HepG2 (cell line): ENCODE data around the gene SPSB1. TPM values are rescaled to one million over a fixed set of nuclear protein-coding genes. Genes with fewer than 3 reads are reported as not detected.

Source experiments
- ATAC-seq: fragments of 200-7000 bp; cut with Tn5 transposase; 3 replicates; pipeline ENCODE4 v1.9.1; 2020; ENCODE audit warnings: mild to moderate bottlenecking, moderate library complexity
- BruUV-seq: library from RNA; stranded (reverse); fragments of 400-500 nt; replicated peaks from 2 replicates; lab custom pipeline; 2021; lab: Mats Ljungman, UMichigan
- CTCF ChIA-PET: fragments of 300-600 bp; formaldehyde crosslinking; extraction: SDS; loops from one replicate; lab custom pipeline; 2021; ENCODE audit warnings: low total read pairs, inconsistent platforms, low intra/inter-chr PET ratio; lab: Yijun Ruan, JAX
- POLR2A ChIA-PET: fragments of 350-600 bp; sonication (Branson Sonifier 250); formaldehyde crosslinking; loops from one replicate; lab custom pipeline; 2020; ENCODE audit warnings: antibody characterized with exemption, inconsistent platforms; lab: Yijun Ruan, JAX
- DNase-seq: peaks from one replicate; pipeline ENCODE4 v3.0.0-alpha.2; 2015; ENCODE audit warnings: low spot score
- FAIRE-seq: peaks from 3 replicates; lab custom pipeline; 2011; peaks lifted over from hg19 to GRCh38; lab: Jason Lieb, UNC
- H2AFZ ChIP-seq: one replicate; pipeline ENCODE4 v1.6.1; 2011; ENCODE audit warnings: low read length, inconsistent platforms
- H3K27ac ChIP-seq: fragments of 300-600 bp; 3 replicates; pipeline ENCODE4 v1.8.0; 2011; ENCODE audit warnings: mixed run types, mild to moderate bottlenecking, mixed read lengths, low read length, inconsistent platforms; ENCODE audit not compliant: insufficient read depth; ENCODE audit errors: extremely low read length
- H3K27me3 ChIP-seq, 2 experiments: fragments of 200-600 bp in 1 of 2; 2 replicates in 1 of 2; 3 replicates in 1 of 2; pipeline versions ENCODE4 v1.6.0 to v1.8.0; 2011; ENCODE audit warnings: low read length in 2 of 2, mild to moderate bottlenecking in 2 of 2, moderate library complexity in 2 of 2, inconsistent platforms in 1 of 2; ENCODE audit not compliant: insufficient read depth in 2 of 2, control insufficient read depth in 1 of 2
- H3K36me3 ChIP-seq, 2 experiments: fragments of 200-600 bp in 1 of 2; replicated peaks in 1 of 2; 2 replicates in 1 of 2; 3 replicates in 1 of 2; pipeline versions ENCODE4 v1.5.1 to v1.8.0; 2011; ENCODE audit warnings: low read length in 2 of 2, inconsistent platforms in 1 of 2; ENCODE audit not compliant: insufficient read depth in 2 of 2, control insufficient read depth in 1 of 2
- H3K4me1 ChIP-seq: 2 replicates; pipeline ENCODE4 v1.5.1; 2012; ENCODE audit warnings: low read length, inconsistent platforms; ENCODE audit not compliant: insufficient read depth
- H3K4me2 ChIP-seq: 2 replicates; pipeline ENCODE4 v1.6.0; 2011; ENCODE audit warnings: low read depth, low read length, inconsistent platforms
- H3K4me3 ChIP-seq, 3 experiments: fragments of 200-600 bp in 1 of 3; sonication (generic), shearing (Covaris generic) in 1 of 3; replicated peaks in 1 of 3; 2 replicates each; pipeline ENCODE4 v1.5.1; 2011 to 2016; ENCODE audit warnings: low read length in 3 of 3, inconsistent platforms in 2 of 3, low read depth in 2 of 3, mild to moderate bottlenecking in 2 of 3, control low read depth in 1 of 3, mixed read lengths in 1 of 3; ENCODE audit not compliant: insufficient read depth in 1 of 3
- H3K79me2 ChIP-seq: one replicate; pipeline ENCODE4 v1.6.1; 2011; ENCODE audit warnings: low read length, inconsistent platforms; ENCODE audit not compliant: insufficient read depth
- H3K9ac ChIP-seq: 2 replicates; pipeline ENCODE4 v1.6.0; 2011; ENCODE audit warnings: mild to moderate bottlenecking, low read depth, low read length, inconsistent platforms; ENCODE audit not compliant: insufficient read depth
- H3K9me3 ChIP-seq: 2 replicates; pipeline ENCODE4 v1.5.1; 2012; ENCODE audit warnings: mild to moderate bottlenecking, low read length
- H4K20me1 ChIP-seq: 2 replicates; pipeline ENCODE4 v1.6.0; 2011; ENCODE audit warnings: inconsistent platforms, mild to moderate bottlenecking, low read length, moderate library complexity; ENCODE audit not compliant: insufficient read depth
- ATAD3A ChIP-seq: sonication (generic); formaldehyde crosslinking; IDR thresholded peaks from 2 replicates; pipeline ENCODE4 v1.4.0; 2020; ENCODE audit warnings: missing genetic modification reagents
- CSRNP1 ChIP-seq: sonication (generic); formaldehyde crosslinking; IDR thresholded peaks from 2 replicates; pipeline ENCODE4 v1.8.1; 2023; ENCODE audit warnings: mild to moderate bottlenecking, missing genetic modification reagents
- HNF1A ChIP-seq, 2 experiments: sonication (generic) in 1 of 2; formaldehyde crosslinking in 1 of 2; IDR thresholded peaks; 2 replicates each; pipeline versions ENCODE4 v1.4.0 to v1.6.1; 2016 to 2020; ENCODE audit warnings: borderline replicate concordance in 1 of 2, low read depth in 1 of 2, mild to moderate bottlenecking in 1 of 2, missing genetic modification reagents in 1 of 2
- IKZF4 ChIP-seq: sonication (generic); formaldehyde crosslinking; IDR thresholded peaks from 2 replicates; pipeline ENCODE4 v1.5.1; 2020; ENCODE audit warnings: borderline replicate concordance, mild to moderate bottlenecking, low read depth, missing genetic modification reagents; ENCODE audit errors: not compliant biosample characterization
- MAFF ChIP-seq: IDR thresholded peaks from 2 replicates; pipeline ENCODE4 v1.6.1; 2011; ENCODE audit warnings: low read depth, low read length, improper control_type of control experiment
- MED1 ChIP-seq: sonication (generic); formaldehyde crosslinking; IDR thresholded peaks from 2 replicates; pipeline ENCODE4 v1.4.0; 2020; ENCODE audit warnings: missing genetic modification reagents
- MNT ChIP-seq: fragments of 450-650 bp; IDR thresholded peaks from 2 replicates; pipeline ENCODE4 v1.6.1; 2016
- NCOA2 ChIP-seq: sonication (generic); formaldehyde crosslinking; IDR thresholded peaks from 2 replicates; pipeline ENCODE4 v1.8.0; 2022; ENCODE audit warnings: inconsistent platforms
- PHF5A ChIP-seq: IDR thresholded peaks from one replicate; pipeline ENCODE4 v1.6.1; 2018; ENCODE audit warnings: low read depth, missing genetic modification reagents; ENCODE audit not compliant: unreplicated experiment
- SCMH1 ChIP-seq: sonication (generic); formaldehyde crosslinking; IDR thresholded peaks from 2 replicates; pipeline ENCODE4 v1.9.0; 2021; ENCODE audit warnings: missing genetic modification reagents, mild to moderate bottlenecking, borderline replicate concordance
- TFAP4 ChIP-seq: sonication (generic); IDR thresholded peaks from 2 replicates; pipeline ENCODE4 v1.6.1; 2016; ENCODE audit warnings: low read depth, borderline replicate concordance
- ZNF674 ChIP-seq: sonication (generic); formaldehyde crosslinking; IDR thresholded peaks from 2 replicates; pipeline ENCODE4 v1.5.0; 2020; ENCODE audit warnings: low read depth, mild to moderate bottlenecking, missing genetic modification reagents
- ZSCAN9 ChIP-seq: IDR thresholded peaks from 2 replicates; pipeline ENCODE4 v1.6.1; 2016; ENCODE audit warnings: borderline replicate concordance
- WGBS: methylation state at CpG from one replicate; pipeline ENCODE4 v1.1.6; 2017; ENCODE audit warnings: low lambda C conversion rate; 5-methylcytosine and 5-hydroxymethylcytosine counted together
- in situ Hi-C: cut with HindIII; loops from 2 replicates; pipeline ENCODE4 v1.10.0; 2017; ENCODE audit warnings: low pct_unique_long_range_greater_than_20kb; ENCODE audit not compliant: extremely low pct_ligation_motif_present
- intact Hi-C: fragments of 100-400 bp; cut with micrococcal nuclease; formaldehyde crosslinking; loops from one replicate; pipeline ENCODE4 v1.10.0; 2022; ENCODE audit not compliant: unreplicated experiment
- polyA plus RNA-seq, 8 experiments: library from polyadenylated mRNA; depleted of rRNA in 3 of 8; stranded (reverse) in 7 of 8; unstranded in 1 of 8; fragments of >200 nt; fragmentation: Illumina TruSeq in 4 of 8; extraction: Trizol in 4 of 8; gene quantifications; 2 replicates each; pipeline versions ENCODE4 v1.2.1 to v1.2.3, GENCODE V29; 2011 to 2016; ENCODE audit warnings: low read depth in 4 of 8, missing spikeins in 1 of 8, mixed read lengths in 1 of 8; ENCODE audit not compliant: insufficient read depth in 1 of 8
- total RNA-seq, 5 experiments: library from RNA; depleted of rRNA; stranded (reverse); fragments of >200 nt; fragmentation: Illumina TruSeq; extraction: Trizol; gene quantifications; 2 replicates each; pipeline ENCODE4 v1.2.3, GENCODE V29; 2016; ENCODE audit warnings: low read depth in 1 of 5

SPSB1 gene
- total and polyA plus RNA-seq, 2 of the 13 experiments (the other 11 are each of a cell fraction or from before 2014, with no cell fraction given) = 5.0 to 8.0 TPM

GRCh38 chr1:9280015-9280860, 12.5 kb upstream of the SPSB1 start:
- H4K20me1 ChIP-seq = no peaks in the 10 kb centered on the region
- H3K9me3 ChIP-seq = no peaks in the 10 kb centered on the region
- H3K4me3 ChIP-seq = peak overlapping the region; percentile 29 to 67 (median 53)
- peak overlapping the region; percentile 53 for H3K9ac ChIP-seq
- BruUV-seq = no TSS peak
- peak overlapping the region; percentile 91 for H3K4me2 ChIP-seq
- ChIA-PET CTCF (no interaction called here), POLR2A (interaction anchor here (1.0 to 2.4 kb wide), 7 partner anchors 9 to 149 kb away, joined by 3 to 15 read pairs (median 5); partner anchors contain the start of gene H6PD)
- no peak overlapping the region for H2AFZ ChIP-seq
- H3K79me2 ChIP-seq = no peaks in the 10 kb centered on the region
- FAIRE-seq = no peak
- intact Hi-C loops (no loop called here), in situ Hi-C loops (no loop called here)
- H3K36me3 ChIP-seq = no peaks in the 10 kb centered on the region
- peak overlapping the region; percentile 27 for H3K27ac ChIP-seq
- peaks cover 50% of the 10 kb centered on the region for H3K4me1 ChIP-seq
- 19% methylated on average over 11 of the region's 36 CpGs for WGBS
- DNase-seq = peak; percentile 35
- H3K27me3 ChIP-seq = no peaks in the 10 kb centered on the region
- peak; percentile 58 for ATAC-seq
- TF ChIP-seq HNF1A (IDR thresholded peaks at IDR 0.05; ENCODE audit: low read depth) = no peak
- no peak for TF ChIP-seq HNF1A (CRISPR knock-in tag; IDR thresholded peaks at IDR 0.05; ENCODE audit: borderline replicate concordance)
- TF ChIP-seq TFAP4 = peak; percentile 68; the same call in 1 of the 2 replicates
- TF ChIP-seq CSRNP1 (CRISPR knock-in tag) = no peak
- TF ChIP-seq ZNF674 = no peak
- no peak for TF ChIP-seq ATAD3A (CRISPR knock-in tag)
- no peak for TF ChIP-seq IKZF4 (CRISPR knock-in tag)
- TF ChIP-seq SCMH1 (CRISPR knock-in tag) = no peak
- TF ChIP-seq MED1 (CRISPR knock-in tag) = 0 out of 2 replicates have a peak, but pooled peaks have one; percentile 22
- no peak for TF ChIP-seq PHF5A (CRISPR knock-in tag)
- TF ChIP-seq ZSCAN9 (CRISPR knock-in tag) = no peak
- TF ChIP-seq MNT = peak; percentile 51
- TF ChIP-seq MAFF = no peak
- no peak for TF ChIP-seq NCOA2
